ENCODE results near the gene PTTG1.

DNA sequence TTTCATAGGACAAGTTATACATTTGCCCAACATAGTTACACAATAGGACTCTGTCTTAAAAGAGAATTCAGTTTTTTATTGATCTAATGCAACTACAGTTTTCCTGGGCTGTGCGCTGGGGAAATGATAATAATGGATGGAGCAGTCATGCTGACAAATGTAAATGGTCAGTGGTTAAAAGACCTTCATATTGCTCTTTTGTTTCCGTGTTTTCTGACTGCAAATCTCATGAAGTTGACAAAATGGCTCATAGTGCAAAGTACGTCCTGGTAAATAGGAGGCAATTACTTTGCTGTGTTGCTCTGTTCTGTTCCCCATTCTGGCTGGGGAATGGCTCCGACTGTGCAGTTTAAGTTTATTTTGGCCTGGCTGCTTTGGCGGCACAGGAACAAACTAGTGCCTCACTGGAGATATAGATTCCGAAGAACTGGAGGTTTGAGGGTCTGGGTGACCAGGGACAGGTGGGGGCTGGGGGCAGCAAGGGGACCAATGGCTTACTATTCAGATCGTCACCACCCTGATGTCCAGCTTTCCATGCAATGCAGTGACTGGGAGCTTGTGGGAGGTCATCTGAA is 54.3 kb downstream of the PTTG1 start:
- TF ChIP-seq CTCF (IDR thresholded peaks at IDR 0.05; ENCODE audit: low read depth, low read length) (no peak), POLR2A (IDR thresholded peaks at IDR 0.05; ENCODE audit: extremely low read depth, insufficient read length) (no peak)
- TF ChIP-seq, protein P1, sequence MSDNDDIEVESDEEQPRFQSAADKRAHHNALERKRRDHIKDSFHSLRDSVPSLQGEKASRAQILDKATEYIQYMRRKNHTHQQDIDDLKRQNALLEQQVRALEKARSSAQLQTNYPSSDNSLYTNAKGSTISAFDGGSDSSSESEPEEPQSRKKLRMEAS (IDR thresholded peaks at IDR 0.05; ENCODE audit: low read depth, low read length), result no peak

Data from NB4 (cell line).